RPMI7951 (cell line): Measurements from ENCODE around the gene CTNNA3. TPM values are rescaled to one million over a fixed set of nuclear protein-coding genes. Genes with fewer than 3 reads are reported as not detected.
"Not testable (repeated sequence)": the region's sequence is repeated elsewhere in the genome, so short reads cannot be mapped to it uniquely, and the experiment has no call there.

Source experiments
- DNase-seq: peaks from one replicate; pipeline ENCODE4 v3.0.0-alpha.2; 2012; ENCODE audit warnings: low read depth
- total RNA-seq: library from RNA; depleted of rRNA; stranded (reverse); fragments of >200 nt; shearing (Covaris generic); gene quantifications from 2 replicates; pipeline ENCODE4 v1.2.3, GENCODE V29; 2014

CTNNA3 gene
- total RNA-seq, 1 experiment from 2014 or later: not detected

DNA sequence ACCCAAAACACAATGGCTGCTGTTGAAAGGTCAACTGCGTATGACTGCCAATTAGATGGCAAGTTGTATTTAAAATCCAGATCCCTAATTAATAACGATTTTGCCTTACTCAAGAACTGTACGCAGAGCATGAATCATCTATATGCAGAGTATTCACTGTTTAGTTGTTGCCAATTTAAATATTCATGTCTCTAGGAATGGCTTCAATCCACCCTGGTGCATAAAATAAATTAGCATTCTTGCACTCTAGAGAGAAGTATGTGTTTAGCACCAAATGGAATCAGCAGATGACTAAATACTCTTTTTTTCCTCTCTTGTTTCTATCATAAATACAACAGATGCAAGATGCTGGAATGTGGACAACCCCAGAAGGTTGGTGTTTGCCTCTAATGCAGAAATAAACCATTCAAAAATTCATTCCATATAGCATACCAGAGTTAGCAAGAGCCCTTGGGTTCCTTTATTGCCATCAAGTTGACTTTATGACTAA is 449.9 kb downstream of the CTNNA3 start:
- DNase-seq: no peak

DNA sequence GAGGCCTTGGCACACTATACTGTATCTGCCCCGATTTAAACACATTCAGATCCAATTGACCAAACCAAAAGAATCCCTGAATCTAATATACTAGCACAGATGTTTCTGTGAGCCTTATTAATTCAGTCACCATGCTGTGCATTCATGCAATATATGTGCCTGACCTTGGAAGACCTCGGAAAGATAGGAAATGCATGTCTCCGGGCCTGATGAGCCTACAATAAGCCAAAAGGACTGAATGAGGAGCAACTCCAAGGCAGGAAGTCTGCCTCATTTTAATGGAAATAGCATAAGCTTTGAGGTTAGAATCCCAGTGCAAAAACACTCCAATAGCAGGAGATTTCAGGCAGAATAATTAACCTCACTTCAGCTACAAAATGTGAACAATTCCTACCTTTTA is 453.5 kb downstream of the CTNNA3 start:
- no peak for DNase-seq

DNA sequence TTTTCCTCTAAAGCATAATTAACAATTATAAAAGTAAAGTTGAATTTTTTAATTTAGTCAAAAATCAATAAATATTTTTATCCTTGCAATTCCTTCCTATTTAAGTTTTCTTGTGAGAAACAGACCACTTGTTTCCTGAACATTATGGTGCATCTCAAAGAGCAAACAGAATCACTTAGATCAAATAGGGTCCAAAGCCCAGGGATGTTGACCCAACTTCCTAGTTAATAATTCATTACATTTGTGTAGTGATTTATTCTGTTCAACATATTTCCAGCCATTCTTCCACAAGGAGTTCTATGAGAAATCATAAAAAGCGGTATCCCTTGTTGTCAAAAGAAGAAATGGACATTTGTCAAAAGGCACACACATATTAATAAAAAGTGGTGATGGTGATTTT is 454.5 kb downstream of the CTNNA3 start:
- DNase-seq: no peak

DNA sequence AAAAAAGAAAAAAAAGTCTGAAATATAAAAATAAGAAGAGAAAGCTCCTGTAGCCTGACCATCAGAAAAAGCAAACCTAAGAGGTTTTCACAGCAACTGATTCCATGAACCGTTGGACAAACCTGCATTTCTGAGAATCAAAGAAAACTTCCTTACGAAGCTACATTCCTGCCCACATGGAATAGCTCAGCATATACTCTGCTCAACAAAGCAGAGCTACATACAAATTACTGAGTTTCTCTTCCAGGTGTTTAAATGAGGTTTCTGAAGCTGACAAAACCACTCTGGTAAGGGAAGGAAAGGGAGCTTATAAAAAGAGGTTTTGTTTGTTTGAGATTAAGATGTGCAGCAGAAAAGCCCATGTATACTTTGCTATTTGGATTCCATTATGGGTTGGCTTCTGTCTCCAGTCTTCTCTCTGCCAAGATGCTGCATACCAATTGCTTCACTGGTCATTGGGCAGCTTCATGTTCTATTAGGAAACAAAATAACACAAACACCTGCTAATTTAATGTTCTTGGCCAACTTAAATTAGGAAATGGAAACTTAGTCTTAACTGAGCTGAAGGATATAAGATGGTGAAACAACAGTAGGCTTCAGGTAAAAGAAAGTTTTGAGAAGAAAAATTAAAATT is 456.0 kb downstream of the CTNNA3 start:
- no peak for DNase-seq

DNA sequence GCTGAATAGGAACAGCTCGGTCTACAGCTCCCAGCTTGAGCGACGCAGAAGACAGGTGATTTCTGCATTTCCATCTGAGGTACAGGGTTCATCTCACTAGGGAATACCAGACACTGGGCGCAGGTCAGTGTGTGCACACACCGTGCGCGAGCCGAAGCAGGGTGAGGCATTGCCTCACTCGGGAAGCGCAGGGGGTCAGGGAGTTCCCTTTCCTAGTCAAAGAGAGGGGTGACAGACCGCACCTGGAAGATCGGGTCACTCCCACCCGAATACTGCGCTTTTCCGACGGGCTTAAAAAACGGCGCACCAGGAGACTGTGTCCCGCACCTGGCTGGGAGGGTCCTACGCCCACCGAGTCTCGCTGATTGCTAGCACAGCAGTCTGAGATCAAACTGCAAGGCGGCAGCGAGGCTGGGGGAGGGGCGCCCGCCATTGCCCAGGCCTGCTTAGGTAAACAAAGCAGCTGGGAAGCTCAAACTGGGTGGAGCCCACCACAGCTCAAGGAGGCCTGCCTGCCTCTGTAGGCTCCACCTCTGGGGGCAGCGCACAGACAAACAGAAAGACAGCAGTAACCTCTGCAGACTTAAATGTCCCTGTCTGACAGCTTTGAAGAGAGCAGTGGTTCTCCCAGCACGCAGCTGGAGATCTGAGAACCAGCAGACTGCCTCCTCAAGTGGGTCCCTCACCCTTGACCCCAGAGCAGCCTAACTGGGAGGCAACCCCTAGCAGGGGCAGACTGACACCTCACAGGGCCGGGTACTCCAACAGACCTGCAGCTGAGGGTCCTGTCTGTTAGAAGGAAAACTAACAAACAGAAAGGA is 465.1 kb downstream of the CTNNA3 start:
- not testable (repeated sequence) for DNase-seq

DNA sequence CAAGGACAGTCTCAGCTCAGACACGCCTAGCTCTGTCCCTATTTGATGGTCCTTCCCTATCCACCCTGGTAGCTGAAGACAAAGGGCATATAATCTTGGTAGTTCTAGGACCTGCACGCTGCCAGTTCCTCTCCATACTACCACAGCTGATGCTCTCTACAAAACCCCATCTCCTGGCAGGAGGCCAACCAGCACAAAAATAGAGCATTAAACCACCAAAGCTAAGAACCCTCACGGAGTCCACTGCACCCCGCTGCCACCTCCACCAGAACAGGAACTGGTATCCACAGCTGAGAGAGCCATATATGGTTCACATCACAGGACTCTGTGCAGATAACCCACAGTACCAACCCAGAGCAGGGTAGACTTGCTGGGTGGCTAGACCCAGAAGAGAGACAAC is 470.8 kb downstream of the CTNNA3 start:
- no peak for DNase-seq

DNA sequence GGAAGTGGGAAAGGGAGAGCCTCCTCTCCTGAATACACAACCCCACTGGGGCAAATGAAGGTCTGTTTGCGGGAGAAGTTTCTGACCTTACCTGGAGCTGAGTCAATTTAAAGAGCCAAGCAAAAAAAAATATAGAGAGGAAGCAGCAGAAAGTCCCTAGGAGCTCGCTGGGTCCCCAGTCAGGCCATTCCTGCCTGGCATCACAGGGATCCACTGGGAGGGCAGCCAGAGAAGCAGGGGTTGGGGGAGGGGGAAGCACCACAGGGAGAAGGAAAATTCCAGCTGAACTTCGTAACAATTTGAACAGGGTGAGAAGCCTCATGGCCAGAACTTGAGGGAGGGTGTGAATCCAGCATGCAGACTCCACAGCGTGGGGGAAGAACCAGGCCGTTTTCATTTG is 471.4 kb downstream of the CTNNA3 start:
- no peak for DNase-seq

DNA sequence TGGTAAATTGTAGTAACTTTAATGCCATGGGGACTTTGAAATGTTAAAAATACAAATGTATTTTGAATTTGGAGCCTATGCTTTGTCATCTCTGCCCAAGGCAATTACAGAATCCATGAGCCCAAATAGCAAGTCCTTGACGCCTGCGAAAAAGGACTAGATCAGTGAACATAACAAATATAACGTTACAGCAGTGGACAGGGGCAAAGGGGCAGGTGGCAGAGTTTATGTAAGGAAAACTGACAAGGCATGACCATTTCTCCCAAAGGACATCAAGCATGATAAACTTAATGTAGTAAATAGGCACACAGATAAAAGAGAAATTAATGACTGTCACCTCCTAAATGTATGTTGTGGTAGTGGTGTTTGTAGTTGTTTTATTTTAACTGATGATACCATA is 473.1 kb downstream of the CTNNA3 start:
- DNase-seq: no peak

DNA sequence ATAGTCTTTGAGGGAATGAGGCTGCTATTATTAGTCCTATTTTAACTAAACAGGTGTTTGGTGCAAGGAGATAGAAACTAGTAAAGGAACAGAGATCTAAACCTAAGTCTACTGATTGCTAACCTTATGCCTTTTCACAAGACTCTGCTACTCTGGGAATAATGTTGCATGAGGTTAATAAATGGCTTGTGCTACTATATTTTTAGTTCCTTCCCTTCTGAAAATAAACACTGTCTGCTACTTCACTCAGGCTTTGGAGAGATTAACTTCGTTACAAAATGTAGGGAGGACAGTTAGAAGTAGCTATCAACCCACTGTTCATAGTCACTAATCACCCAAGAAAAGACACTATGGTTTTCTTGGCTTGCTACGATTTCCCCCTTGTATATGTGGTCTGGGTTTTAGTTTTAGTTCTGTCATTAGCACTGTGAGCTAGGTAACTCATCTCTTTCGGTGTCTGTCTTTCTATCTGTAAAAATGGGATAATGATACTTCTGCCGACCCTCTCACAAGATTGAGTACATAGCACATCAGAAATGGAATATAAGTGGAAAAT is 474.0 kb downstream of the CTNNA3 start:
- DNase-seq: no peak

DNA sequence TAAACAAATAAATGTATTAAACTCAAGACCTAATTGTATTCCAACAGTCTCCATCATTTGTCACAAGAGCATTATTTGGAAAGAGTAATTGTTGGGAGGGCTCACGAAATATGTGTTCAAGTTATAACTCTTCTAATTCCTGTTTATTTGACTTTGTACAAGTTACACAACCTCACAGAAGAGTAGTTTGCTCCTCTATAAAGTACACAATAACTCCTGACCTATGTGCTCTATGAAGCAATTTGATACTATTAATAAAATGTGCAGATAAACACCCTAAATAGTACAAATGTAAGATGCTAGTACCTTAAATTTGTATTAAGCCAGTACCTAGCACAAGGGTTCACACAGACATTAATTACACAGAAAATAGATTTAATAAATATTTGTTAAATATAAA is 484.3 kb downstream of the CTNNA3 start:
- DNase-seq: no peak

DNA sequence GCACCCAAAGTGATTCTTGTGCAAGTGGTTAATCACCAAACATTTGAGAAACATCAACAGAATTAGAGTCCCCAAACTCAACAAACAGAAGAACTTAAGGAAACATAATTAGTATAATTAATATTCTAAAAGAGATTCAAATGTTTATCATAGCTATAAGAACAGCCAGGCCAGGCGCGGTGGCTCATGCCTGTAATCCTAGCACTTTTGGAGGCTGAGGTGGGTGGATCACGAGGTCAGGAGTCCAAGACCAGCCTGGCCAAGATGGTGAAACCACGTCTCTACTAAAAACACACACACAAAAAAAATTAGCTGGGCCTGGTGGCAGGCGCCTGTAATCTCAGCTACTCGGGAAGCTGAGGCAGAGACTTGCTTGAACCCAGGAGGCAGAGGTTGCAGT is 488.1 kb downstream of the CTNNA3 start:
- not testable (repeated sequence) for DNase-seq

DNA sequence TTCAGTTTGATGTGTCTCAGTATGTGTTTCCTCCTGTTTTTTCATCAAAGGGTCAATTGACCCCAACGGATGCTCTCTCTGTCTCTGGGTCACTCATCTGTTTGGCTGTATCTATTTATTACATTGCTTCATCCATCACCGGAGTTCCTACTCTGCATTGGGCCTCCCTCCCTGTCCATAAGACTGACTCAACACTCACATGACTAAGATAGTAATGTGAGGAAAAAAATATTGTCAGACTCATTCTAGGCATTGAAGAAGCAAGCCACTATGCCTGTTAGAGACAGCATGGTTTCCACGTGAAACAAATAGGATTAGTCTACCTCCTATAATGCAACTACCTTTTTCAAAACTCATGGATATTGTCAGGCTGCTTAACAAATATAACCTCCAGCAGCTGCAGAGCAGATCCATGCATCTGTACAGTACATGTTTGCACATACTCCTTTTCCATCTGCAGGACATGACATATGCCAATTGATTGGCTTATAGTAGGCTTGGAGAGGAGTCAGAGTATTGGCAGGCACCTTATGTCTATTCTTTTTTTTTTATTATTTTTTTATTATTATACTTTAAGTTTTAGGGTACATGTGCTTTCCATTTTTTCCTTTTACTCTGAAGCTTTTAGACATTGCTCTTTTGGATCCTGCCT is 495.0 kb downstream of the CTNNA3 start:
- DNase-seq: no peak

DNA sequence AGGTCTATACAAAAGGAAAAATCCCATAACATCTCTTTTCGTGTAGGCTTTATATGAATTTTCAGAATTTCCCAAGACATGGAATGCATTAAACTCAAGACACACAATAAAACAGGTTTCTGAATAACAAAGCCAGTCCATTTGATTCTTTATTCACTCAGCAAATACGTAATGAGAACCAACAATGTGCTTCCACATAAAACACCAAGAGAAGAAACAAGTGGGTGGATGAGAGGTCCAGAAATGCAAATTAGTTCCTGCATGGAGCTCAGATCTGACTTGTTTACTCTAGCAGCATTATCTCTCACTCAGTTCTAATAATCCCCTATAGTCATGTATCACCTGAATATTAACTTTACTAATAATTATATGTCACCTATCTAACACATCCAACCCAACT is 520.6 kb downstream of the CTNNA3 start:
- no peak for DNase-seq

DNA sequence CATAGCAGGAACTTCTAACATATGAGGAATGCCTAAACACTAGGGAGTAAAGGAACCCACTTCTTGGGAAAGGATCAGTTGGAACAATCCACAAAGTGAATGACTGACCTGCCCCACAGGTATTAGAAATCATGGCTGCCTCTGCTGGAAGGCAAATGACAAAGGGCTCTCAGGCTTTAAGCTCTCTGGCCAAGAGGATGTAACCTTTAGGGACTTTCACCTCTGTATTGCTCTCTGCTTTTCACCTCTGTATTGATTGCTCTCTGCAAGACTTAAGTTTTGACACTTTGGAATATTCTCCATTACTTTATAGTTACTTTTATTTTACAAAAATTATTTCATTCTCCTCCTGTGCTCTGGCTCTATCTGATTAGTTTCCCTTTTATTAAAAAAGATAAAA is 522.2 kb downstream of the CTNNA3 start:
- DNase-seq: no peak

DNA sequence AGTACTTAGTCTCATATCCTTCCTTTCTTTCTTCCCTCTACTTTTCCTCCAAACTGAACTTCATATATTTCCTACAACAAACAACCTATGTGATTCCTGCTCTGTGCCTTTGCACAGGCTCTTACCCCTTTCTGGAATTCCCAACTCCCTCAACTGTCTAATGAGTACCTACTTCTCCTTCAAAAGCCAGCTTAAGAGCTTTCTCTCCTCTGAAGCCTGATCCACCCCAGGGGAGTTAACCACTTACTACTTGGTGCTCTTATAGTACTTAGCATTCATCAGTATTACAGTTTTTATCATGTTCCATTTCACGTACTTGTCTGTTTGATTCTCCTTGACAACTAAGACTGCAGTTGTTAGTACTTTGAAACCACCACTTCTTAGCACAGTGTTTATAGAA is 524.0 kb downstream of the CTNNA3 start:
- DNase-seq: no peak

DNA sequence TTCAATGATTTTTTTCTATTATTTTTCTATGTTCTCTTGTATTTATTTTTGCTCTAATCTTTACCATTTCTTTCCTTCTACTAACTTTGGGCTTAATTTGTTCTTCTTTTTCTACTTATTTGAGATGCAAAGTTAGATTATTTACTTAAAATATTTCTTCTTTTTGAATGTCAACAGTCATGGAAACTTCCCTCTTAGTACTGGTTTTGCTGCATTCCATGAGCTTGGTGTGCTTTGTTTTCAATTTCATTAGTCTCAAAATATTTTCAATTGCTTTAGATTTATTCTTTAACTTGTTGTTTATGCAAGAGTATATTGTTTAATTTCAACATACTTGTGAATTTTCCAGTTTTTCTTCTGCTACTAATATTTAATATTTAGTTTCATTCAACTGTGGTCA is 539.8 kb downstream of the CTNNA3 start:
- DNase-seq: no peak

DNA sequence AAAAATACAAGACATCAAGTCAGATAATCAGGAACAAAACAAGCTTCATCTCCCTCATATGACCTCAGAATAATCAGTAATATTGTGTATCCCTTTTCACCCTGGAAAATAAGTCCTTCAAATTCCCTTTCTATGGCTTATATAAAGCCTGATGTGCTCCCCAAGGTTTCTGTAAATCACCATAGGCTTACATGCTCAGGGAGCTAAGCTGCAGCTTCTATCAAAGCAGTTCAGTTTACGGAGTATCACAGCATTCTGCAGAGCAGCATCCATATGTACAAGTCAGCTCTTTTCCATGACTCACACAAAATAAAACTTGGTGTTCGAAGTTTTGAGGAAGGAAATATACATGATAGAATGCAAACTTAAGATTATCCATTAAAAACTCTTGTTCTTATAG is 544.5 kb downstream of the CTNNA3 start:
- no peak for DNase-seq

DNA sequence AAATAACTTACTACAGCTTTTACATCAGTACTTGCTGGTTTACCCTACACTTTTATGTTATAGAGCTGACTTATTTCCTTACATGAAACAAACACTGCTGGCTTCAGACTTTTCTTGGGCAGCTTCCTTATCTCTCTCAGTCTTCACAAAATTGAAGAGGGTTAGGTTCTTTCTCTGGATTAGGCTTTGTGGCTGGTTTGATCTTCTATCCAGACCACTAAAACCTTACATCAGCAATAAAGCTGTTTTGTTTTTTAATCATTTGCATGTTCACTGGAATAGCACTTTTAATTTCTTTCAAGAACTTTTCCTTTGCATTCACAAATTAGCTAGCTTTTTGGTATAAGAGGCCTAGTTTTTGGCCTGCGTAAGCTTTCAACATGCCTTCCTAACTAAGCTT is 551.5 kb downstream of the CTNNA3 start:
- DNase-seq: no peak

DNA sequence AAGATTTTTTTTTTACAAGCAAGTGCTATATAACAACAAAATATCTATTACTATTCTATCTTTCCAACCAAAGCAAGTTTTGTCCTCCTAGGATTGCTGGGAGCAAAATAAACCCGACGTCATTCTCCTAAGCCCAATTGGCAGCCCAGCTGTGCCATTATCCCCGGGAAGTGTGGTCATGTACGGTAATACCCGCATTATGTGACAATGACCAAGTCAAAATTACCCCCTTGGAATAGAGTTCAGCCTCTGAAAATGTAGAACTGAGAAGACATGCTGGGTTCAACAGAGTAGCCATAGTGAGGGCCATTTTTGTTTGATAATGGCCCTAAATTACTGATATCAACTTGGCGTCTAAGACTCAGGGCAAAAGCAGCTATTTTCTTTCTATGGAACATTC is 554.7 kb downstream of the CTNNA3 start:
- no peak for DNase-seq

DNA sequence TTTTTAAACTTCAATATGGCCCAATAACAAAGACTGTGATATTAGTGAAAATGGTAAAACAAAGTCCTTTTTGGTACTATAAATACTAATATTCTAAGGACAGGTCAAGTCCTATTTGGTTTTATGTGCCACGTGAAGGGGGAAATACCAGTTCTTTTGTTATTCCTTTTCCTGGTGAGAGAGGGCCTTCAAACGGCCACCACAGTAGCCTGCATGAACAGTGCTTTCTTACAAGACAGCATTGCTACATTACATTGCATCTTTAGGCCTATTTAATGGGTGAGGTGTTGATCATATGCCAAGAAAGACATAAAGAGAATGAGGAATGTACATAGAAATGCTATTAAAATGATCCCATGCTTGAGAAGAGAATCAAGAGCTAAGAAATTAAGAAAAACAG is 555.4 kb downstream of the CTNNA3 start:
- DNase-seq: no peak

DNA sequence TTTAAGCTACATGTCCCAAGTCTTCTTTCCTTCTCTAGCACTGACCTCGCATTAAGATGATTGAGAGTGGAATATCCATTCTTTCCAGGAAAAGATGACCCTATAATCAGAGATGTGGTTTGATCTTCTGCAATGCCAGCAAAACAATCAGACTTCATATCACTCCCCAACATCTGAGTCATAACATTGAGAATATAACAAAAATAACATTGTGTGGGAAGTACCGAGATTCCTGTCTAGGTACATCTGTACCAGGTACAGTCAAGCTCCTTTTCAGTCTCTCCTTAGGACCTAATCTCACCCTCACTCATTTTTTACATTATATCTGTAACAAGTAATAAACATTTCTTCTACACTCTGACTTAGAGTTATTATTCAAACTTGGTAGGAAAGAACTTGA is 568.6 kb downstream of the CTNNA3 start:
- DNase-seq: no peak

DNA sequence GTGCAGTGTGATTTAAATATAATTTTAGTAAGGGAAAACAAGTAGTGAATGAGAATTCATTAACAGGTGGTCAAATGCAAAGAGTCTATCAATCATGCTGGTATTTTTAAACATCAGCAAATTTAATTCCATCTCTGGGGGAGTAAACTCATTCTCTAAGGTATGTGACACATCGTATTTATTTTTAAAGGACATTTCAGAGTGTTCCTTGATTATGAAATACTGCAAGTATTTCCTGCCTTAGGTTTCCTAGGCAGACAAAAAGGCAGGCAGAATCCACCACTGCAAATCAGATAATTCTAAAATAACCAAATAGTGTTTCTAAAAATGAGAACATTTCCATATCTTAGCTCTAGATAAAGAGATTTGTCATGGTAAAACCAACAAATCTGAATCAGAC is 576.3 kb downstream of the CTNNA3 start:
- DNase-seq: no peak

DNA sequence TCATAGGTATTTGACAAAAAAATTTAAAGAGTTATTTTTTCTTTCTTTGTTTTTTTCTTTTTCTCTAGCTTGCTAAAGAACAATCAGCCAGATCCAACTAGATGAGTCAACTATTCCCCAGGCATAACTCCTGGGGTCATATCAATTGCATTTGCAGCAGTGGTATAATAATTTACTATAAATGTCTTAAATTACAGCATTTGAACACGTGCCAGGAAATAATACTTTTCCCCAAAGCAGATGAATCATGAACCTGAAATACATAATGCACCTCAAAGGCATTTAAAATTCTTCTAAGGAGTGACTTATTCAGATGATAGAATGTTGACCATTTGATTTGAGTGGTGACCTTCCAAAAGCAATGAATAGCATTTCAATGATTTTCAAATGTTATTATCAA is 580.0 kb downstream of the CTNNA3 start:
- DNase-seq: no peak
